GM15510 (cell line): ENCODE data around the gene ATF4.

ENCODE experiments used
- POLR2A ChIP-seq: IDR thresholded peaks from 3 replicates; pipeline ENCODE4 v1.6.1; 2011; ENCODE audit warnings: borderline replicate concordance; ENCODE audit not compliant: insufficient read length; ENCODE audit errors: extremely low read depth

ATF4 gene

GRCh38 chr22:39568278-39568981 is 48.1 kb downstream of the ATF4 start:
- no peak for TF ChIP-seq POLR2A

GRCh38 chr22:39569066-39569465 is 48.7 kb downstream of the ATF4 start:
- no peak for TF ChIP-seq POLR2A

GRCh38 chr22:39570226-39570625 is 49.9 kb downstream of the ATF4 start:
- TF ChIP-seq POLR2A = no peak

GRCh38 chr22:39570665-39571064 is 50.3 kb downstream of the ATF4 start, which contains the start of gene CACNA1I:
CACNA1I (plus strand) TSS chr22:39570753; CDS start chr22:39570753, 0 bp downstream.
- no peak for TF ChIP-seq POLR2A

- TF ChIP-seq POLR2A = no peak
Measured at GRCh38 chr22:39571538-39571937, 51.2 kb downstream of the ATF4 start.
